AG04450 (cell line): ENCODE data around the gene OBSCN. TPM values are rescaled to one million over a fixed set of nuclear protein-coding genes. Genes with fewer than 3 reads are reported as not detected.

Source experiments
- CTCF ChIA-PET: fragments of 300-600, 350-600 bp; formaldehyde crosslinking; extraction: SDS; loops from one replicate; lab custom pipeline; 2022; ENCODE audit warnings: antibody characterized with exemption, inconsistent platforms; lab: Charles Lee
- POLR2A ChIA-PET: fragments of 350-600 bp; formaldehyde crosslinking; extraction: SDS; loops from one replicate; lab custom pipeline; 2021; ENCODE audit warnings: antibody characterized with exemption, inconsistent platforms; lab: Yijun Ruan, JAX
- DNase-seq: peaks from one replicate; pipeline ENCODE4 v3.0.0-alpha.2; 2011; ENCODE audit warnings: low read depth, low spot score
- H3K27ac ChIP-seq: one replicate; pipeline ENCODE4 v1.5.1; 2012; ENCODE audit warnings: low read depth, low read length, control low read depth
- H3K27me3 ChIP-seq: one replicate; pipeline ENCODE4 v1.6.0; 2012; ENCODE audit warnings: low read length; ENCODE audit not compliant: control insufficient read depth, insufficient read depth
- H3K4me3 ChIP-seq: 2 replicates; pipeline ENCODE4 v1.5.1; 2011; ENCODE audit warnings: mild to moderate bottlenecking, low read depth, low read length, control low read depth
- H3K9me3 ChIP-seq: 2 replicates; pipeline ENCODE4 v1.5.1; 2012; ENCODE audit warnings: low read length; ENCODE audit not compliant: control insufficient read depth, insufficient read depth
- polyA plus RNA-seq: library from polyadenylated mRNA; depleted of rRNA; stranded (reverse); fragments of >200 nt; gene quantifications from 2 replicates; pipeline ENCODE4 v1.2.3, GENCODE V29; 2011
- TF ChIP-seq, protein P1 (sequence below): IDR thresholded peaks from 2 replicates; pipeline ENCODE4 v1.5.1; 2011; ENCODE audit warnings: low read depth, low read length, control low read depth, inconsistent platforms

Gene OBSCN
- polyA plus RNA-seq, 1 experiment = 3.9 TPM

- no peak for DNase-seq
- peaks cover 60% of the 10 kb centered on the region for H3K9me3 ChIP-seq
- ChIA-PET CTCF (no interaction called here), POLR2A (no interaction called here)
- H3K27me3 ChIP-seq = no peaks in the 10 kb centered on the region
- TF ChIP-seq, protein P1, sequence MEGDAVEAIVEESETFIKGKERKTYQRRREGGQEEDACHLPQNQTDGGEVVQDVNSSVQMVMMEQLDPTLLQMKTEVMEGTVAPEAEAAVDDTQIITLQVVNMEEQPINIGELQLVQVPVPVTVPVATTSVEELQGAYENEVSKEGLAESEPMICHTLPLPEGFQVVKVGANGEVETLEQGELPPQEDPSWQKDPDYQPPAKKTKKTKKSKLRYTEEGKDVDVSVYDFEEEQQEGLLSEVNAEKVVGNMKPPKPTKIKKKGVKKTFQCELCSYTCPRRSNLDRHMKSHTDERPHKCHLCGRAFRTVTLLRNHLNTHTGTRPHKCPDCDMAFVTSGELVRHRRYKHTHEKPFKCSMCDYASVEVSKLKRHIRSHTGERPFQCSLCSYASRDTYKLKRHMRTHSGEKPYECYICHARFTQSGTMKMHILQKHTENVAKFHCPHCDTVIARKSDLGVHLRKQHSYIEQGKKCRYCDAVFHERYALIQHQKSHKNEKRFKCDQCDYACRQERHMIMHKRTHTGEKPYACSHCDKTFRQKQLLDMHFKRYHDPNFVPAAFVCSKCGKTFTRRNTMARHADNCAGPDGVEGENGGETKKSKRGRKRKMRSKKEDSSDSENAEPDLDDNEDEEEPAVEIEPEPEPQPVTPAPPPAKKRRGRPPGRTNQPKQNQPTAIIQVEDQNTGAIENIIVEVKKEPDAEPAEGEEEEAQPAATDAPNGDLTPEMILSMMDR = no peak
- H3K4me3 ChIP-seq = no peak overlapping the region
- H3K27ac ChIP-seq = no peak overlapping the region
These were observed 110.3 kb downstream of the OBSCN start for GRCh38 chr1:228317891-228318810.

GRCh38 chr1:228318823-228319241 is 111.0 kb downstream of the OBSCN start:
- Histone ChIP-seq H3K27me3 (no peaks in the 10 kb centered on the region), H3K27ac (no peak overlapping the region), H3K9me3 (peaks cover 53% of the 10 kb centered on the region), H3K4me3 (no peak overlapping the region)
- DNase-seq = no peak
- ChIA-PET POLR2A (no interaction called here), CTCF (no interaction called here)
- TF ChIP-seq, protein P1 = no peak

- no peaks in the 10 kb centered on the region for H3K27me3 ChIP-seq
- H3K4me3 ChIP-seq = no peak overlapping the region
- no peak for DNase-seq
- peaks cover 46% of the 10 kb centered on the region; the same call in 1 of the 2 replicates for H3K9me3 ChIP-seq
- POLR2A ChIA-PET = no interaction called here
- CTCF ChIA-PET = no interaction called here
- H3K27ac ChIP-seq = no peak overlapping the region
- TF ChIP-seq, protein P1 = no peak
These were observed 111.7 kb downstream of the OBSCN start for GRCh38 chr1:228319352-228320088.

DNA sequence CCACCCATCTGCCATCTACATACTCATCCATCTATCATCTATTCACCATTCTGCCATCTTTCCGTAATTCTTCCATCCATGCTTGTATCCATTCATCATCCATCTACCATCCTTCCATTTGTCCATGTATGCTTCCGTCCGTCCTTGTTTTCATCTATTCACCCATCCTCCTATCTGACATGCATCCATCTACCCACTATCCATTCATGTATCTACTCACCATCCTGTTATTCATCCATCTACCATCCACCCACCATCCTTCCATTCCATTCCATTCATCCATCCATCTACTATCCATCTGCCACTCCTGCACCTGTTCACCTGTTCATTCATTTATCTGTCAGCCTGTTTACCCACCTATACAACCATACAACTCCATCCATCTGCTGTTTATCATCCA is 112.5 kb downstream of the OBSCN start:
- DNase-seq = no peak
- H3K4me3 ChIP-seq = no peak overlapping the region
- no peak overlapping the region for H3K27ac ChIP-seq
- H3K9me3 ChIP-seq = peaks cover 38% of the 10 kb centered on the region; the same call in 1 of the 2 replicates
- no peaks in the 10 kb centered on the region for H3K27me3 ChIP-seq
- ChIA-PET POLR2A (no interaction called here), CTCF (no interaction called here)
- TF ChIP-seq, protein P1 = no peak
